IMR-90 (cell line): ENCODE results near the gene INPP5A. TPM values are rescaled to one million over a fixed set of nuclear protein-coding genes. Genes with fewer than 3 reads are reported as not detected.

Source experiments
- ATAC-seq: fragments of 200-7000 bp; cut with Tn5 transposase; 2 replicates; pipeline ENCODE4 v1.9.1; 2020; ENCODE audit warnings: low read depth, mild to moderate bottlenecking, moderate library complexity
- BruUV-seq: library from RNA; stranded (reverse); fragments of 400-500 nt; replicated peaks from 2 replicates; lab custom pipeline; 2021; lab: Mats Ljungman, UMichigan
- CTCF ChIA-PET: fragments of 300-600 bp; formaldehyde crosslinking; extraction: SDS; loops from one replicate; lab custom pipeline; 2021; ENCODE audit warnings: antibody characterized with exemption; lab: Yijun Ruan, JAX
- POLR2A ChIA-PET: fragments of 300-600 bp; sonication (Branson Sonifier 250); formaldehyde crosslinking; loops from one replicate; lab custom pipeline; 2022; ENCODE audit warnings: antibody characterized with exemption; ENCODE audit not compliant: unreplicated experiment; lab: Charles Lee
- DNase-seq: peaks from one replicate; pipeline ENCODE4 v3.0.0; 2013
- H2AFZ ChIP-seq: replicated peaks from 2 replicates; pipeline ENCODE3; 2013; ENCODE audit warnings: low read length, mild to moderate bottlenecking; ENCODE audit not compliant: poor library complexity
- H2AK5ac ChIP-seq: 2 replicates; pipeline ENCODE4 v1.6.1; 2013; ENCODE audit warnings: low read depth, low read length, inconsistent platforms
- H2AK9ac ChIP-seq: replicated peaks from 2 replicates; pipeline ENCODE3; 2013; ENCODE audit warnings: mild to moderate bottlenecking, low read depth, low read length, moderate library complexity; ENCODE audit not compliant: poor library complexity
- H2BK120ac ChIP-seq: 2 replicates; pipeline ENCODE4 v1.6.1; 2013; ENCODE audit warnings: low read depth, low read length, inconsistent platforms
- H2BK15ac ChIP-seq: 3 replicates; pipeline ENCODE4 v1.6.1; 2013; ENCODE audit warnings: low read depth, low read length, inconsistent platforms
- H2BK20ac ChIP-seq: 2 replicates; pipeline ENCODE4 v1.6.1; 2013; ENCODE audit warnings: low read depth, mild to moderate bottlenecking, inconsistent platforms, low read length, moderate library complexity
- H2BK5ac ChIP-seq: 2 replicates; pipeline ENCODE4 v1.6.1; 2013; ENCODE audit warnings: mild to moderate bottlenecking, low read depth, low read length, inconsistent platforms; ENCODE audit not compliant: poor library complexity, severe bottlenecking
- H3K14ac ChIP-seq: replicated peaks from 2 replicates; pipeline ENCODE4 v1.6.1; 2013; ENCODE audit warnings: low read depth, low read length, inconsistent platforms
- H3K18ac ChIP-seq: 2 replicates; pipeline ENCODE4 v1.6.1; 2013; ENCODE audit warnings: low read depth, low read length, control low read depth
- H3K23ac ChIP-seq: 2 replicates; pipeline ENCODE4 v1.6.1; 2013; ENCODE audit warnings: low read depth, low read length, inconsistent platforms
- H3K27ac ChIP-seq: 2 replicates; pipeline ENCODE4 v1.5.1; 2013; ENCODE audit warnings: mild to moderate bottlenecking, control low read depth, low read length; ENCODE audit not compliant: insufficient read depth
- H3K27me3 ChIP-seq: 2 replicates; pipeline ENCODE4 v1.6.1; 2013; ENCODE audit warnings: low read length; ENCODE audit not compliant: control insufficient read depth, insufficient read depth
- H3K36me3 ChIP-seq: 2 replicates; pipeline ENCODE4 v1.6.1; 2013; ENCODE audit warnings: low read length, mixed read lengths; ENCODE audit not compliant: control insufficient read depth, insufficient read depth
- H3K4ac ChIP-seq: 2 replicates; pipeline ENCODE4 v1.6.1; 2013; ENCODE audit warnings: low read depth, low read length, inconsistent platforms
- H3K4me1 ChIP-seq: 2 replicates; pipeline ENCODE4 v1.6.1; 2013; ENCODE audit warnings: low read length, mixed read lengths; ENCODE audit not compliant: control insufficient read depth, insufficient read depth
- H3K4me2 ChIP-seq: 2 replicates; pipeline ENCODE4 v1.6.1; 2013; ENCODE audit warnings: low read depth, mild to moderate bottlenecking, control low read depth, low read length, moderate library complexity
- H3K4me3 ChIP-seq: 2 replicates; pipeline ENCODE4 v1.5.1; 2013; ENCODE audit warnings: low read depth, mild to moderate bottlenecking, control low read depth, low read length, moderate library complexity; ENCODE audit not compliant: insufficient read depth
- H3K56ac ChIP-seq: 2 replicates; pipeline ENCODE4 v1.6.1; 2013; ENCODE audit warnings: low read length, inconsistent platforms; ENCODE audit not compliant: insufficient read depth; ENCODE audit errors: extremely low read depth
- H3K79me1 ChIP-seq, 2 experiments: 2 replicates each; pipeline ENCODE4 v1.6.1; 2013; ENCODE audit warnings: low read length in 2 of 2, inconsistent platforms in 1 of 2, low read depth in 1 of 2
- H3K9ac ChIP-seq: 2 replicates; pipeline ENCODE4 v1.6.1; 2013; ENCODE audit warnings: low read depth, low read length, control low read depth
- H3K9me1 ChIP-seq: 2 replicates; pipeline ENCODE4 v1.6.1; 2013; ENCODE audit warnings: low read length, inconsistent platforms; ENCODE audit not compliant: insufficient read depth
- H3K9me3 ChIP-seq: 2 replicates; pipeline ENCODE4 v1.6.1; 2013; ENCODE audit warnings: low read length; ENCODE audit not compliant: control insufficient read depth, insufficient read depth
- H4K20me1 ChIP-seq: 2 replicates; pipeline ENCODE4 v1.6.1; 2013; ENCODE audit warnings: low read length, inconsistent platforms; ENCODE audit not compliant: insufficient read depth
- H4K5ac ChIP-seq: 2 replicates; pipeline ENCODE4 v1.6.1; 2013; ENCODE audit warnings: mild to moderate bottlenecking, low read depth, low read length, control low read depth
- H4K8ac ChIP-seq, 2 experiments: 2 replicates each; pipeline ENCODE4 v1.6.1; 2013; ENCODE audit warnings: low read depth in 2 of 2, low read length in 2 of 2, control low read depth in 1 of 2, inconsistent platforms in 1 of 2
- H4K91ac ChIP-seq: 2 replicates; pipeline ENCODE4 v1.6.1; 2013; ENCODE audit warnings: low read depth, low read length, inconsistent platforms; ENCODE audit not compliant: insufficient read depth
- CEBPB ChIP-seq: IDR thresholded peaks from 2 replicates; pipeline ENCODE4 v1.6.1; 2012; ENCODE audit warnings: low read depth, low read length, improper control_type of control experiment
- FOS ChIP-seq: fragments of 150-350 bp; IDR thresholded peaks from 2 replicates; pipeline ENCODE4 v1.6.1; 2016; ENCODE audit warnings: low read depth, low read length
- MXI1 ChIP-seq: IDR thresholded peaks from 2 replicates; pipeline ENCODE4 v1.6.1; 2012; ENCODE audit warnings: low read depth, mild to moderate bottlenecking, low read length, moderate library complexity, borderline replicate concordance
- POLR2A ChIP-seq: IDR thresholded peaks from 2 replicates; pipeline ENCODE4 v1.6.1; 2012; ENCODE audit warnings: mild to moderate bottlenecking, low read depth, low read length
- RCOR1 ChIP-seq: IDR thresholded peaks from 2 replicates; pipeline ENCODE4 v1.6.1; 2012; ENCODE audit warnings: mild to moderate bottlenecking, low read length, improper control_type of control experiment; ENCODE audit not compliant: insufficient replicate concordance
- SMC3 ChIP-seq: fragments of 150-350 bp; IDR thresholded peaks from 2 replicates; pipeline ENCODE4 v1.6.1; 2016; ENCODE audit warnings: low read depth, mild to moderate bottlenecking, antibody characterized with exemption, low read length, moderate library complexity
- WGBS, 2 experiments: methylation state at CpG; one replicate each; pipeline versions ENCODE4 v1.1.5 to v1.1.7; 2013; ENCODE audit warnings: missing lambda C conversion rate in 2 of 2; ENCODE audit not compliant: insufficient read length in 1 of 2; ENCODE audit errors: extremely low coverage in 2 of 2; 5-methylcytosine and 5-hydroxymethylcytosine counted together
- dilution Hi-C: fragments of 300-500 bp; cut with HindIII; formaldehyde crosslinking; loops from one replicate; pipeline ENCODE4 v1.14.3; 2018; ENCODE audit warnings: low sequenced_read_pairs; ENCODE audit not compliant: unreplicated experiment
- in situ Hi-C: fragments of 300-500 bp; cut with MboI; formaldehyde crosslinking; loops from 3 replicates; pipeline ENCODE4 v1.14.3; 2019; ENCODE audit warnings: low sequenced_read_pairs, inconsistent platforms, mixed read lengths
- intact Hi-C: fragments of 100-400 bp; cut with micrococcal nuclease; formaldehyde crosslinking; loops from 2 replicates; pipeline ENCODE4 v1.10.0; 2022
- polyA plus RNA-seq, 3 experiments: library from polyadenylated mRNA; depleted of rRNA; stranded (reverse); fragments of >200 nt; gene quantifications; 2 replicates each; pipeline ENCODE4 v1.2.3, GENCODE V29; 2012; ENCODE audit warnings: low replicate concordance in 1 of 3
- total RNA-seq: library from RNA; depleted of rRNA; stranded (reverse); fragments of >200 nt; gene quantifications from 2 replicates; pipeline ENCODE4 v1.2.3, GENCODE V29; 2012
- TF ChIP-seq, protein P1 (sequence below): conservative IDR thresholded peaks from 2 replicates; pipeline ENCODE4 v1.5.1; 2012; ENCODE audit warnings: mild to moderate bottlenecking, low read depth, low read length, improper control_type of control experiment
- TF ChIP-seq, protein P2 (sequence below): fragments of 150-350 bp; IDR thresholded peaks from 2 replicates; pipeline ENCODE4 v1.6.1; 2017; ENCODE audit warnings: mild to moderate bottlenecking, antibody characterized with exemption, low read length, low read depth

INPP5A gene
- total and polyA plus RNA-seq, 2 of the 4 experiments (the other 2 are of a cell fraction) = 21.4 to 36.7 TPM

DNA sequence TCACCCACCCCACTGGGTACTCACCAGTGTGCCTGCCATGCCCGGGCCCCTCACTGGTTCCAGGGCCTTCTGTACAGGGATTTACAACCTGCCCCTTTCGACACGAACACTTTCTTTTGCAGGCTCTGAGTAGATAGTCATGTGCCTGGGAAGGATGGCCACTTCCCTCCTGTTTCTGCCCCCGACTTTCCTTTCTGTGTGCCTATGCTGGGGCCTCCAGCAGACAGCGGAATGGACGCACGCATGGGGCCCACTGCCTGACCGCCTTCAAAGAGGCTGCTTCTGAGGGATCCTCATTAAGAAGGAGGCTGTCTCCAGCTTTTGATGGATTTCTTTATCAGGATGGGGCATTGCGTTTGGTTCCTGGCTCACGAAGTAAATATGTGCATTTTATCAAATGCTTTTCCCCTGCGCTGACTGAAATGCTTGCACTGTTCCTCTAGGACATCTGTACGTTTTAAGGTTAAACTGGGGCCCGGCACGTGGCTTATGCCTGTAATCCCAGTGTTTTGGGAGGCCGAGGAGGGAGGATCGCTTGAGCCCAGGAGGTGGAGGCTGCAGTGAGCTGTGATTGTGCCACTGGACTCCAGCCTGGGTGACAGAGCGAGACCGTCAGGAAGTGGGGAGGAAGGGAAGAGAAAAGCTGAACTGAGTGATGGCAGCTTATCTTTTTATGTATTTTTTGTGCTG, 277.7 kb downstream of the INPP5A start:
- H3K4me3 ChIP-seq = no peak overlapping the region
- ATAC-seq (no peak), DNase-seq (no peak)
- H4K91ac ChIP-seq = no peak overlapping the region
- H3K4me1 ChIP-seq = no peaks in the 10 kb centered on the region
- H2BK15ac ChIP-seq = no peak overlapping the region
- H3K56ac ChIP-seq = no peak overlapping the region
- H2AK9ac ChIP-seq = no peak overlapping the region
- H2BK120ac ChIP-seq = no peak overlapping the region
- H3K79me1 ChIP-seq = no peaks in the 10 kb centered on the region
- H4K8ac ChIP-seq = no peak overlapping the region
- H3K4ac ChIP-seq = no peak overlapping the region
- H3K23ac ChIP-seq = no peak overlapping the region
- in situ Hi-C loops (no loop called here), intact Hi-C loops (no loop called here), dilution Hi-C loops (no loop called here)
- no peak overlapping the region for H4K5ac ChIP-seq
- CTCF ChIA-PET = no interaction called here
- H3K4me2 ChIP-seq = no peak overlapping the region
- H3K9ac ChIP-seq = no peak overlapping the region
- H3K9me3 ChIP-seq = peaks cover 2% of the 10 kb centered on the region; the same call in 1 of the 2 replicates
- POLR2A ChIA-PET = no interaction called here
- H3K27ac ChIP-seq = no peak overlapping the region
- peaks cover 9% of the 10 kb centered on the region for H3K27me3 ChIP-seq
- no peaks in the 10 kb centered on the region for H3K36me3 ChIP-seq
- no peak overlapping the region for H2BK5ac ChIP-seq
- no peaks in the 10 kb centered on the region for H3K9me1 ChIP-seq
- no peak overlapping the region for H3K14ac ChIP-seq
- H4K20me1 ChIP-seq = no peaks in the 10 kb centered on the region
- H3K18ac ChIP-seq = no peak overlapping the region
- WGBS, 2 experiments = 49% methylated on average over 6 of the region's 18 CpGs; no CpG with 5 or more reads in 1 of the 2 experiments
- H2AFZ ChIP-seq = no peak overlapping the region
- no TSS peak for BruUV-seq
- H2BK20ac ChIP-seq = no peak overlapping the region
- H2AK5ac ChIP-seq = no peak overlapping the region
- no peak for TF ChIP-seq SMC3
- TF ChIP-seq RCOR1 = no peak
- no peak for TF ChIP-seq FOS
- TF ChIP-seq, protein P1, sequence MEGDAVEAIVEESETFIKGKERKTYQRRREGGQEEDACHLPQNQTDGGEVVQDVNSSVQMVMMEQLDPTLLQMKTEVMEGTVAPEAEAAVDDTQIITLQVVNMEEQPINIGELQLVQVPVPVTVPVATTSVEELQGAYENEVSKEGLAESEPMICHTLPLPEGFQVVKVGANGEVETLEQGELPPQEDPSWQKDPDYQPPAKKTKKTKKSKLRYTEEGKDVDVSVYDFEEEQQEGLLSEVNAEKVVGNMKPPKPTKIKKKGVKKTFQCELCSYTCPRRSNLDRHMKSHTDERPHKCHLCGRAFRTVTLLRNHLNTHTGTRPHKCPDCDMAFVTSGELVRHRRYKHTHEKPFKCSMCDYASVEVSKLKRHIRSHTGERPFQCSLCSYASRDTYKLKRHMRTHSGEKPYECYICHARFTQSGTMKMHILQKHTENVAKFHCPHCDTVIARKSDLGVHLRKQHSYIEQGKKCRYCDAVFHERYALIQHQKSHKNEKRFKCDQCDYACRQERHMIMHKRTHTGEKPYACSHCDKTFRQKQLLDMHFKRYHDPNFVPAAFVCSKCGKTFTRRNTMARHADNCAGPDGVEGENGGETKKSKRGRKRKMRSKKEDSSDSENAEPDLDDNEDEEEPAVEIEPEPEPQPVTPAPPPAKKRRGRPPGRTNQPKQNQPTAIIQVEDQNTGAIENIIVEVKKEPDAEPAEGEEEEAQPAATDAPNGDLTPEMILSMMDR = no peak
- no peak for TF ChIP-seq POLR2A
- no peak for TF ChIP-seq MXI1
- TF ChIP-seq, protein P2, sequence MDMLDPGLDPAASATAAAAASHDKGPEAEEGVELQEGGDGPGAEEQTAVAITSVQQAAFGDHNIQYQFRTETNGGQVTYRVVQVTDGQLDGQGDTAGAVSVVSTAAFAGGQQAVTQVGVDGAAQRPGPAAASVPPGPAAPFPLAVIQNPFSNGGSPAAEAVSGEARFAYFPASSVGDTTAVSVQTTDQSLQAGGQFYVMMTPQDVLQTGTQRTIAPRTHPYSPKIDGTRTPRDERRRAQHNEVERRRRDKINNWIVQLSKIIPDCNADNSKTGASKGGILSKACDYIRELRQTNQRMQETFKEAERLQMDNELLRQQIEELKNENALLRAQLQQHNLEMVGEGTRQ = no peak
- TF ChIP-seq CEBPB = no peak
